Activated CD4-positive, alpha-beta memory T cell treated with anti-CD3 and anti-CD28 coated beads, Interleukin-2, amount 10 ng/mL, durations not matched to agents 7 days and 5 days (primary cell): ENCODE results near the gene PTGIS. TPM values are rescaled to one million over a fixed set of nuclear protein-coding genes. Genes with fewer than 3 reads are reported as not detected.
A peak's percentile ranks its signal among the peaks of the same experiment; 100 is the strongest.

Source experiments
- CTCF ChIA-PET: fragments of 350-600 bp; sonication (Branson Sonifier 250); formaldehyde crosslinking; loops from one replicate; lab custom pipeline; 2021; ENCODE audit warnings: antibody characterized with exemption, inconsistent platforms; lab: Charles Lee
- POLR2A ChIA-PET: fragments of 350-600 bp; sonication (Branson Sonifier 250); formaldehyde crosslinking; loops from one replicate; lab custom pipeline; 2021; ENCODE audit warnings: antibody characterized with exemption; lab: Charles Lee
- DNase-seq: peaks from one replicate; pipeline ENCODE4 v3.0.0-alpha.2; 2020
- H3K27ac Mint-ChIP-seq: one replicate; pipeline ENCODE4 v1.8.0; 2021; ENCODE audit warnings: mild to moderate bottlenecking, mixed read lengths
- H3K27me3 Mint-ChIP-seq: one replicate; pipeline ENCODE4 v1.8.0; 2021; ENCODE audit warnings: mixed read lengths
- H3K36me3 Mint-ChIP-seq: one replicate; pipeline ENCODE4 v1.8.0; 2021; ENCODE audit warnings: low read depth, mixed read lengths
- H3K4me1 Mint-ChIP-seq: one replicate; pipeline ENCODE4 v1.8.0; 2021; ENCODE audit warnings: mixed read lengths
- H3K4me3 Mint-ChIP-seq: one replicate; pipeline ENCODE4 v1.8.0; 2021; ENCODE audit warnings: mild to moderate bottlenecking, mixed read lengths
- H3K9me3 Mint-ChIP-seq: one replicate; pipeline ENCODE4 v1.8.0; 2021; ENCODE audit warnings: mixed read lengths
- total RNA-seq, 2 experiments: library from RNA; stranded (reverse); gene quantifications; one replicate each; pipeline ENCODE4 v1.2.3, GENCODE V29; 2021

The PTGIS gene
- total RNA-seq, 2 experiments from 2014 or later, result 1.6 to 2.8 TPM

GRCh38 chr20:49490689-49491088 is 77.2 kb downstream of the PTGIS start:
- no peak for DNase-seq
- Mint-ChIP-seq H3K27ac (no peak overlapping the region), H3K9me3 (peaks cover 4% of the 10 kb centered on the region), H3K27me3 (peaks cover 57% of the 10 kb centered on the region), H3K36me3 (no peaks in the 10 kb centered on the region), H3K4me1 (no peaks in the 10 kb centered on the region), H3K4me3 (no peak overlapping the region)
- CTCF ChIA-PET, result interaction anchor here (0.6 to 0.7 kb wide), 2 partner anchors 13 to 483 kb away, joined by 3 read pairs; no protein-coding TSS in a partner anchor
- POLR2A ChIA-PET, result no interaction called here

GRCh38 chr20:49489688-49490087 is 78.2 kb downstream of the PTGIS start:
- ChIA-PET POLR2A (no interaction called here), CTCF (interaction anchor here (0.6 kb wide), 1 partner anchor 423 kb away, joined by 4 read pairs; no protein-coding TSS in a partner anchor)
- Mint-ChIP-seq H3K4me3 (no peak overlapping the region), H3K4me1 (peaks cover 2% of the 10 kb centered on the region), H3K36me3 (no peaks in the 10 kb centered on the region), H3K27me3 (peaks cover 57% of the 10 kb centered on the region), H3K27ac (no peak overlapping the region), H3K9me3 (peaks cover 4% of the 10 kb centered on the region)
- DNase-seq, result no peak

GRCh38 chr20:49486064-49486463 is 81.9 kb downstream of the PTGIS start:
- no peak for DNase-seq
- Mint-ChIP-seq H3K27ac (no peak overlapping the region), H3K27me3 (peaks cover 62% of the 10 kb centered on the region), H3K4me1 (peaks cover 8% of the 10 kb centered on the region), H3K36me3 (no peaks in the 10 kb centered on the region), H3K9me3 (peaks cover 4% of the 10 kb centered on the region), H3K4me3 (no peak overlapping the region)
- ChIA-PET POLR2A (no interaction called here), CTCF (interaction anchor here (1.1 to 2.7 kb wide), 2 partner anchors 21 to 152 kb away, joined by 3 to 28 read pairs; no protein-coding TSS in a partner anchor)

- Mint-ChIP-seq H3K36me3 (no peaks in the 10 kb centered on the region), H3K27ac (no peak overlapping the region), H3K4me3 (no peak overlapping the region), H3K9me3 (peaks cover 4% of the 10 kb centered on the region), H3K27me3 (peaks cover 67% of the 10 kb centered on the region), H3K4me1 (peaks cover 8% of the 10 kb centered on the region)
- DNase-seq, result no peak
- ChIA-PET CTCF (interaction anchor here (1.1 to 2.7 kb wide), 6 partner anchors 15 to 152 kb away, joined by 3 to 28 read pairs (median 6); no protein-coding TSS in a partner anchor), POLR2A (no interaction called here)
Observed at GRCh38 chr20:49485563-49485962, 82.4 kb downstream of the PTGIS start.

- H3K27me3 Mint-ChIP-seq, result peaks cover 64% of the 10 kb centered on the region
- CTCF ChIA-PET, result interaction anchor here (0.6 to 2.7 kb wide), 34 partner anchors 9 to 1075 kb away, joined by 3 to 28 read pairs (median 4); no protein-coding TSS in a partner anchor
- POLR2A ChIA-PET, result interaction anchor here (0.6 to 1.3 kb wide), 5 partner anchors 9 to 183 kb away, joined by 3 to 6 read pairs (median 3); no protein-coding TSS in a partner anchor
- peak; percentile 73 for DNase-seq
- peaks cover 8% of the 10 kb centered on the region for H3K4me1 Mint-ChIP-seq
- no peak overlapping the region for H3K27ac Mint-ChIP-seq
- H3K4me3 Mint-ChIP-seq, result peak overlapping the region; percentile 76
- H3K36me3 Mint-ChIP-seq, result no peaks in the 10 kb centered on the region
- H3K9me3 Mint-ChIP-seq, result peaks cover 4% of the 10 kb centered on the region
Observed at GRCh38 chr20:49484180-49485140, 83.5 kb downstream of the PTGIS start.

- ChIA-PET POLR2A (interaction anchor here (1.0 to 1.3 kb wide), 3 partner anchors 22 to 146 kb away, joined by 3 to 6 read pairs (median 3); no protein-coding TSS in a partner anchor), CTCF (interaction anchor here (0.6 to 2.7 kb wide), 17 partner anchors 8 to 1076 kb away, joined by 3 to 28 read pairs (median 6); no protein-coding TSS in a partner anchor)
- Mint-ChIP-seq H3K9me3 (no peaks in the 10 kb centered on the region), H3K27ac (no peak overlapping the region), H3K4me3 (no peak overlapping the region), H3K36me3 (no peaks in the 10 kb centered on the region), H3K4me1 (peaks cover 8% of the 10 kb centered on the region), H3K27me3 (peaks cover 58% of the 10 kb centered on the region)
- DNase-seq, result no peak
Observed at GRCh38 chr20:49483696-49484123, 84.2 kb downstream of the PTGIS start.

GRCh38 chr20:49483018-49483695 is 84.8 kb downstream of the PTGIS start:
- Mint-ChIP-seq H3K27ac (no peak overlapping the region), H3K4me3 (no peak overlapping the region), H3K9me3 (no peaks in the 10 kb centered on the region), H3K27me3 (peaks cover 55% of the 10 kb centered on the region), H3K36me3 (no peaks in the 10 kb centered on the region), H3K4me1 (peaks cover 8% of the 10 kb centered on the region)
- ChIA-PET CTCF (interaction anchor here (2.4 kb wide), 1 partner anchor 99 kb away, joined by 26 read pairs; no protein-coding TSS in a partner anchor), POLR2A (no interaction called here)
- DNase-seq, result no peak

- Mint-ChIP-seq H3K4me3 (no peak within 1 kb of the TSS), H3K9me3 (no peaks in the 10 kb centered on the region), H3K36me3 (no peaks in the 10 kb centered on the region), H3K27me3 (peaks cover 52% of the 10 kb centered on the region), H3K27ac (no peak within 1 kb of the TSS), H3K4me1 (peaks cover 8% of the 10 kb centered on the region)
- ChIA-PET POLR2A (no interaction called here), CTCF (interaction anchor here (2.4 kb wide), 1 partner anchor 99 kb away, joined by 26 read pairs; no protein-coding TSS in a partner anchor)
- peak; percentile 56 for DNase-seq
Observed at GRCh38 chr20:49482621-49483017, 85.3 kb downstream of the PTGIS start, which contains the start of gene KCNB1. Gene KCNB1, minus strand, starts transcription at chr20:49482668. Its CDS starts 188 bp downstream, at chr20:49482480.

GRCh38 chr20:49482173-49482572 is 85.8 kb downstream of the PTGIS start:
- peaks cover 8% of the 10 kb centered on the region for H3K4me1 Mint-ChIP-seq

GRCh38 chr20:49481116-49481515 is 86.8 kb downstream of the PTGIS start:
- DNase-seq, result no peak
- Mint-ChIP-seq H3K27me3 (peaks cover 38% of the 10 kb centered on the region), H3K4me3 (no peak overlapping the region), H3K9me3 (no peaks in the 10 kb centered on the region), H3K36me3 (no peaks in the 10 kb centered on the region), H3K27ac (no peak overlapping the region), H3K4me1 (peaks cover 8% of the 10 kb centered on the region)
- ChIA-PET CTCF (no interaction called here), POLR2A (no interaction called here)

More at GRCh38 chr20:49482173-49482572, 85.8 kb downstream of the PTGIS start:
- Mint-ChIP-seq H3K4me3 (no peak overlapping the region), H3K27ac (no peak overlapping the region), H3K27me3 (peaks cover 47% of the 10 kb centered on the region), H3K36me3 (no peaks in the 10 kb centered on the region), H3K9me3 (no peaks in the 10 kb centered on the region)
- POLR2A ChIA-PET, result no interaction called here
- CTCF ChIA-PET, result no interaction called here
- no peak for DNase-seq

- DNase-seq, result no peak
- Mint-ChIP-seq H3K9me3 (no peaks in the 10 kb centered on the region), H3K36me3 (no peaks in the 10 kb centered on the region), H3K27ac (no peak overlapping the region), H3K27me3 (peaks cover 36% of the 10 kb centered on the region), H3K4me1 (peaks cover 8% of the 10 kb centered on the region), H3K4me3 (no peak overlapping the region)
- ChIA-PET POLR2A (no interaction called here), CTCF (no interaction called here)
Observed at GRCh38 chr20:49480236-49480635, 87.7 kb downstream of the PTGIS start.

GRCh38 chr20:49479785-49480184 is 88.2 kb downstream of the PTGIS start:
- POLR2A ChIA-PET, result no interaction called here
- no peaks in the 10 kb centered on the region for H3K9me3 Mint-ChIP-seq
- H3K4me1 Mint-ChIP-seq, result peaks cover 7% of the 10 kb centered on the region
- CTCF ChIA-PET, result no interaction called here
- no peak for DNase-seq
- H3K36me3 Mint-ChIP-seq, result no peaks in the 10 kb centered on the region
- H3K27me3 Mint-ChIP-seq, result peaks cover 38% of the 10 kb centered on the region
- no peak overlapping the region for H3K4me3 Mint-ChIP-seq
- H3K27ac Mint-ChIP-seq, result no peak overlapping the region
